ENCODE data around the gene C1orf115.
"Not testable (repeated sequence)": the region's sequence is repeated elsewhere in the genome, so short reads cannot be mapped to it uniquely, and the experiment has no call there.

DNA sequence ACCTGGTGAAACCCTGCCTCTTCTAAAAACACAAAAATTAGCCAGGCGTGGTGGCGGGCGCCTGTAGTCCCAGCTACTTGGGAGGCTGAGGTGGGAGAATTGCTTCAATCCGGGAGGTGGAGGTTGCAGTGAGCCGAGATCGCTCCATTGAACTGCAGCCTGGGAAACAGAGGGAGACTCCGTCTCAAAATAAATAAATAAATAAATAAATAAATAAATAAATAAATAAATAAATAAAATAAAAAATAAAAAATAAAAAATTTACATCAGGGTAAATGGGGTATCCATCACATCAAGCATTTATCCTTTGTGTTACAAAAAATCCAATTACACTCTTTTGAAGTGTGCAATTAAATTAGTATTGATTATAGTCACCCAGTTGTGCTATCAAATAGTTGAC is 46.1 kb downstream of the C1orf115 start:
- not testable (repeated sequence) for TF ChIP-seq POLR2A (IDR thresholded peaks at IDR 0.05)
- TF ChIP-seq, protein P1, sequence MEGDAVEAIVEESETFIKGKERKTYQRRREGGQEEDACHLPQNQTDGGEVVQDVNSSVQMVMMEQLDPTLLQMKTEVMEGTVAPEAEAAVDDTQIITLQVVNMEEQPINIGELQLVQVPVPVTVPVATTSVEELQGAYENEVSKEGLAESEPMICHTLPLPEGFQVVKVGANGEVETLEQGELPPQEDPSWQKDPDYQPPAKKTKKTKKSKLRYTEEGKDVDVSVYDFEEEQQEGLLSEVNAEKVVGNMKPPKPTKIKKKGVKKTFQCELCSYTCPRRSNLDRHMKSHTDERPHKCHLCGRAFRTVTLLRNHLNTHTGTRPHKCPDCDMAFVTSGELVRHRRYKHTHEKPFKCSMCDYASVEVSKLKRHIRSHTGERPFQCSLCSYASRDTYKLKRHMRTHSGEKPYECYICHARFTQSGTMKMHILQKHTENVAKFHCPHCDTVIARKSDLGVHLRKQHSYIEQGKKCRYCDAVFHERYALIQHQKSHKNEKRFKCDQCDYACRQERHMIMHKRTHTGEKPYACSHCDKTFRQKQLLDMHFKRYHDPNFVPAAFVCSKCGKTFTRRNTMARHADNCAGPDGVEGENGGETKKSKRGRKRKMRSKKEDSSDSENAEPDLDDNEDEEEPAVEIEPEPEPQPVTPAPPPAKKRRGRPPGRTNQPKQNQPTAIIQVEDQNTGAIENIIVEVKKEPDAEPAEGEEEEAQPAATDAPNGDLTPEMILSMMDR (IDR thresholded peaks at IDR 0.05): not testable (repeated sequence)
